ENCODE measurements around the gene AMMECR1. TPM values are rescaled to one million over a fixed set of nuclear protein-coding genes. Genes with fewer than 3 reads are reported as not detected.

The AMMECR1 gene
- total RNA-seq, 4 donors from 2014 or later = 1.7 to 2.5 (median 1.9) TPM

- peaks cover 0 to 7% (median 2%) of the 10 kb centered on the region in 4 donors for H3K4me1 ChIP-seq
- H3K27ac ChIP-seq (replicated peaks in 1 of 4) = no peak overlapping the region
- TF ChIP-seq EP300 (IDR thresholded peaks at IDR 0.05) (no peak), CTCF (IDR thresholded peaks at IDR 0.05) (no peak), POLR2AphosphoS5 (IDR thresholded peaks at IDR 0.05) (no peak), POLR2A (IDR thresholded peaks at IDR 0.05; ENCODE audit: low read depth) (no peak)
- no peaks in the 10 kb centered on the region for H3K36me3 ChIP-seq
- WGBS = 83% methylated on average over 1 of the region's 1 CpG
- intact Hi-C loops (cut with DNase I) = no loop called here
- no peaks in the 10 kb centered on the region for H3K9me3 ChIP-seq
- no peaks in the 10 kb centered on the region for H3K27me3 ChIP-seq
- no peak overlapping the region for H3K4me3 ChIP-seq
- DNase-seq (ENCODE audit: extremely low spot score) = no peak
Observed at GRCh38 chrX:110162131-110162530, 155.8 kb downstream of the AMMECR1 start.

GRCh38 chrX:110161361-110161686, 156.6 kb downstream of the AMMECR1 start:
- no peak for DNase-seq (ENCODE audit: extremely low spot score)
- Histone ChIP-seq H3K4me3 (no peak overlapping the region), H3K27ac (replicated peaks in 1 of 4) (no peak overlapping the region), H3K36me3 (no peaks in the 10 kb centered on the region), H3K4me1 (peaks cover 0 to 7% (median 2%) of the 10 kb centered on the region in 4 donors), H3K27me3 (no peaks in the 10 kb centered on the region), H3K9me3 (no peaks in the 10 kb centered on the region)
- WGBS = 63% methylated on average over 1 of the region's 1 CpG
- no peak for TF ChIP-seq CTCF (IDR thresholded peaks at IDR 0.05)
- TF ChIP-seq POLR2A (IDR thresholded peaks at IDR 0.05; ENCODE audit: low read depth) = no peak
- no peak for TF ChIP-seq POLR2AphosphoS5 (IDR thresholded peaks at IDR 0.05)
- no peak for TF ChIP-seq EP300 (IDR thresholded peaks at IDR 0.05)
- intact Hi-C loops (cut with DNase I) = loop anchor here (2.0 kb wide), 1 partner anchor 247 kb away; no protein-coding TSS in a partner anchor

GRCh38 chrX:110159865-110160264, 158.0 kb downstream of the AMMECR1 start:
- intact Hi-C loops (cut with DNase I) = loop anchor here (2.0 kb wide), 1 partner anchor 249 kb away; no protein-coding TSS in a partner anchor
- no peak for DNase-seq (ENCODE audit: extremely low spot score)
- Histone ChIP-seq H3K27me3 (no peaks in the 10 kb centered on the region), H3K27ac (replicated peaks in 1 of 4) (no peak overlapping the region), H3K4me3 (no peak overlapping the region), H3K4me1 (peaks cover 0 to 7% (median 2%) of the 10 kb centered on the region in 4 donors), H3K9me3 (no peaks in the 10 kb centered on the region), H3K36me3 (no peaks in the 10 kb centered on the region)
- WGBS = 75% methylated on average over 2 of the region's 2 CpGs
- TF ChIP-seq POLR2A (IDR thresholded peaks at IDR 0.05; ENCODE audit: low read depth) (no peak), EP300 (IDR thresholded peaks at IDR 0.05) (no peak), POLR2AphosphoS5 (IDR thresholded peaks at IDR 0.05) (no peak)

- Histone ChIP-seq H3K9me3 (no peaks in the 10 kb centered on the region), H3K4me3 (no peak overlapping the region), H3K36me3 (no peaks in the 10 kb centered on the region), H3K27ac (replicated peaks in 1 of 4) (no peak overlapping the region), H3K27me3 (no peaks in the 10 kb centered on the region), H3K4me1 (peaks cover 0 to 7% (median 2%) of the 10 kb centered on the region in 4 donors)
- TF ChIP-seq POLR2AphosphoS5 (IDR thresholded peaks at IDR 0.05) (no peak), EP300 (IDR thresholded peaks at IDR 0.05) (no peak), CTCF (IDR thresholded peaks at IDR 0.05) (no peak), POLR2A (IDR thresholded peaks at IDR 0.05; ENCODE audit: low read depth) (no peak)
- DNase-seq (ENCODE audit: extremely low spot score) = no peak
- WGBS = 76% methylated on average over 7 of the region's 7 CpGs
- intact Hi-C loops (cut with DNase I) = no loop called here
Observed at GRCh38 chrX:110159235-110159634, 158.7 kb downstream of the AMMECR1 start.

GRCh38 chrX:110157444-110157843, 160.4 kb downstream of the AMMECR1 start:
- Histone ChIP-seq H3K4me1 (peaks cover 0 to 7% (median 2%) of the 10 kb centered on the region in 4 donors), H3K4me3 (no peak overlapping the region), H3K36me3 (no peaks in the 10 kb centered on the region), H3K9me3 (no peaks in the 10 kb centered on the region), H3K27ac (replicated peaks in 1 of 4) (no peak overlapping the region), H3K27me3 (no peaks in the 10 kb centered on the region)
- no peak for TF ChIP-seq POLR2AphosphoS5 (IDR thresholded peaks at IDR 0.05)
- no peak for TF ChIP-seq EP300 (IDR thresholded peaks at IDR 0.05)
- TF ChIP-seq CTCF (IDR thresholded peaks at IDR 0.05) = no peak
- no peak for TF ChIP-seq POLR2A (IDR thresholded peaks at IDR 0.05; ENCODE audit: low read depth)
- 58% methylated on average over 1 of the region's 1 CpG for WGBS
- intact Hi-C loops (cut with DNase I) = no loop called here
- DNase-seq (ENCODE audit: extremely low spot score) = no peak
